PC-3 (cell line): ENCODE measurements around the gene GPATCH1.

Experiments used
- CTCF ChIP-seq: fragments of 300-600 bp; sonication (generic); conservative IDR thresholded peaks from 2 replicates; pipeline ENCODE4 v1.5.1; 2017; ENCODE audit warnings: antibody characterized with exemption, low read depth, mild to moderate bottlenecking, low read length
- EZH2 ChIP-seq: fragments of 300-600 bp; sonication (generic); IDR thresholded peaks from one replicate; pipeline ENCODE4 v1.6.1; 2017; ENCODE audit warnings: antibody characterized with exemption, mild to moderate bottlenecking, low read length; ENCODE audit not compliant: unreplicated experiment

- TF ChIP-seq EZH2 (no peak), CTCF (no peak)
Observed at GRCh38 chr19:33096005-33096404, 15.0 kb downstream of the GPATCH1 start.
